ENCODE data around the gene SFN. TPM values are rescaled to one million over a fixed set of nuclear protein-coding genes. Genes with fewer than 3 reads are reported as not detected.
A peak's percentile ranks its signal among the peaks of the same experiment; 100 is the strongest.

SFN gene
- total and polyA plus RNA-seq, 2 donors from 2014 or later: 2.9 to 44.7 TPM

GRCh38 chr1:26820784-26821269, 42.1 kb upstream of the SFN start:
- Histone ChIP-seq H3K27ac (ENCODE audit: low read depth in 2 of 2, low read length in 2 of 2) (no peak overlapping the region), H3K9me3 (ENCODE audit: control insufficient read depth in 2 of 3, insufficient read depth in 1 of 3, low read length in 3 of 3) (no peaks in the 10 kb centered on the region), H3K4me1 (ENCODE audit: control insufficient read depth in 2 of 3, insufficient read depth in 2 of 3, low read depth in 1 of 3, low read length in 3 of 3) (no peaks in the 10 kb centered on the region), H3K36me3 (ENCODE audit: control insufficient read depth in 2 of 3, insufficient read depth in 3 of 3, low read length in 3 of 3) (no peaks in the 10 kb centered on the region), H3K9ac (ENCODE audit: low read length in 3 of 3) (no peak overlapping the region), H3K4me3 (ENCODE audit: low read length in 3 of 3) (no peak overlapping the region), H3K27me3 (ENCODE audit: control insufficient read depth, insufficient read depth, low read length) (no peaks in the 10 kb centered on the region)
- TF ChIP-seq CTCF (IDR thresholded peaks at IDR 0.05; ENCODE audit: borderline replicate concordance, extremely low read depth, insufficient read depth): no peak
- intact Hi-C loops (cut with DNase I): no loop called here
- DNase-seq: no peak
- FAIRE-seq: no peak

GRCh38 chr1:26822737-26823395, 40.1 kb upstream of the SFN start:
- no peak for TF ChIP-seq CTCF (IDR thresholded peaks at IDR 0.05; ENCODE audit: borderline replicate concordance, extremely low read depth, insufficient read depth)
- no peak for FAIRE-seq
- intact Hi-C loops (cut with DNase I): no loop called here

GRCh38 chr1:26824731-26825130, 38.2 kb upstream of the SFN start:
- intact Hi-C loops (cut with DNase I): no loop called here
- H3K9ac ChIP-seq (ENCODE audit: low read length in 3 of 3): no peak overlapping the region
- no peaks in the 10 kb centered on the region for H3K9me3 ChIP-seq (ENCODE audit: control insufficient read depth in 2 of 3, insufficient read depth in 1 of 3, low read length in 3 of 3)
- H3K4me1 ChIP-seq (ENCODE audit: control insufficient read depth in 2 of 3, insufficient read depth in 2 of 3, low read depth in 1 of 3, low read length in 3 of 3): peaks cover 0 to 16% (median 4%) of the 10 kb centered on the region in 3 donors
- H3K27me3 ChIP-seq (ENCODE audit: control insufficient read depth, insufficient read depth, low read length): no peaks in the 10 kb centered on the region
- H3K4me3 ChIP-seq (ENCODE audit: low read length in 3 of 3): no peak overlapping the region
- H3K27ac ChIP-seq (ENCODE audit: low read depth in 2 of 2, low read length in 2 of 2): no peak overlapping the region
- peak in 1 of 5 donors; percentile 1 for DNase-seq
- no peak for TF ChIP-seq CTCF (IDR thresholded peaks at IDR 0.05; ENCODE audit: borderline replicate concordance, extremely low read depth, insufficient read depth)
- FAIRE-seq: no peak
- H3K36me3 ChIP-seq (ENCODE audit: control insufficient read depth in 2 of 3, insufficient read depth in 3 of 3, low read length in 3 of 3): no peaks in the 10 kb centered on the region

More at GRCh38 chr1:26822737-26823395, 40.1 kb upstream of the SFN start:
- no peak for DNase-seq
- no peaks in the 10 kb centered on the region for H3K27me3 ChIP-seq (ENCODE audit: control insufficient read depth, insufficient read depth, low read length)
- no peak overlapping the region for H3K9ac ChIP-seq (ENCODE audit: low read length in 3 of 3)
- H3K9me3 ChIP-seq (ENCODE audit: control insufficient read depth in 2 of 3, insufficient read depth in 1 of 3, low read length in 3 of 3): no peaks in the 10 kb centered on the region
- H3K36me3 ChIP-seq (ENCODE audit: control insufficient read depth in 2 of 3, insufficient read depth in 3 of 3, low read length in 3 of 3): no peaks in the 10 kb centered on the region
- peaks cover 0 to 6% (median 0%) of the 10 kb centered on the region in 3 donors for H3K4me1 ChIP-seq (ENCODE audit: control insufficient read depth in 2 of 3, insufficient read depth in 2 of 3, low read depth in 1 of 3, low read length in 3 of 3)
- H3K27ac ChIP-seq (ENCODE audit: low read depth in 2 of 2, low read length in 2 of 2): no peak overlapping the region
- H3K4me3 ChIP-seq (ENCODE audit: low read length in 3 of 3): no peak overlapping the region
